ENCODE results near the gene TWSG1. TPM values are rescaled to one million over a fixed set of nuclear protein-coding genes. Genes with fewer than 3 reads are reported as not detected.
"Not testable (repeated sequence)": the region's sequence is repeated elsewhere in the genome, so short reads cannot be mapped to it uniquely, and the experiment has no call there.

The TWSG1 gene
- polyA plus RNA-seq, 4 donors = 2.4 to 20.6 (median 6.3) TPM

GRCh38 chr18:9417073-9417851, 82.7 kb downstream of the TWSG1 start:
- DNase-seq (no peak), FAIRE-seq (no peak)
- H3K27ac ChIP-seq (ENCODE audit: low read depth in 1 of 3, low read length in 2 of 3) = peak overlapping the region in 1 of 3 donors; percentile 54
- no peaks in the 10 kb centered on the region for H3K36me3 ChIP-seq (ENCODE audit: control insufficient read depth in 3 of 3, insufficient read depth in 2 of 3, low read depth in 1 of 3, low read length in 3 of 3)
- no peaks in the 10 kb centered on the region for H3K9me3 ChIP-seq (ENCODE audit: control insufficient read depth in 2 of 2, insufficient read depth in 1 of 2, low read depth in 1 of 2, low read length in 1 of 2)
- no peaks in the 10 kb centered on the region for H3K27me3 ChIP-seq (ENCODE audit: control insufficient read depth in 3 of 3, insufficient read depth in 3 of 3, low read length in 3 of 3)
- peaks cover 0 to 2% (median 0%) of the 10 kb centered on the region in 3 donors for H3K4me1 ChIP-seq (ENCODE audit: control insufficient read depth in 3 of 3, insufficient read depth in 2 of 3, low read depth in 1 of 3, low read length in 2 of 3)
- 62 to 69% (median 63%) methylated on average over 18 of the region's 18 CpGs for WGBS, 3 donors
- H3K4me3 ChIP-seq (ENCODE audit: low read depth in 1 of 3, low read length in 3 of 3) = no peak overlapping the region

- no peaks in the 10 kb centered on the region for H3K9me3 ChIP-seq (ENCODE audit: control insufficient read depth in 2 of 2, insufficient read depth in 1 of 2, low read depth in 1 of 2, low read length in 1 of 2)
- DNase-seq (no peak), FAIRE-seq (no peak)
- no peak overlapping the region for H3K4me3 ChIP-seq (ENCODE audit: low read depth in 1 of 3, low read length in 3 of 3)
- H3K4me1 ChIP-seq (ENCODE audit: control insufficient read depth in 3 of 3, insufficient read depth in 2 of 3, low read depth in 1 of 3, low read length in 2 of 3) = peaks cover 0 to 2% (median 0%) of the 10 kb centered on the region in 3 donors
- H3K27me3 ChIP-seq (ENCODE audit: control insufficient read depth in 3 of 3, insufficient read depth in 3 of 3, low read length in 3 of 3) = no peaks in the 10 kb centered on the region
- 46 to 78% (median 63%) methylated on average over 6 of the region's 6 CpGs for WGBS, 3 donors
- H3K27ac ChIP-seq (ENCODE audit: low read depth in 1 of 3, low read length in 2 of 3) = no peak overlapping the region
- H3K36me3 ChIP-seq (ENCODE audit: control insufficient read depth in 3 of 3, insufficient read depth in 2 of 3, low read depth in 1 of 3, low read length in 3 of 3) = no peaks in the 10 kb centered on the region
Observed at GRCh38 chr18:9418047-9418690, 83.6 kb downstream of the TWSG1 start.

GRCh38 chr18:9419956-9420631, 85.5 kb downstream of the TWSG1 start:
- Histone ChIP-seq H3K9me3 (ENCODE audit: control insufficient read depth in 2 of 2, insufficient read depth in 1 of 2, low read depth in 1 of 2, low read length in 1 of 2) (peaks cover 0 to 12% of the 10 kb centered on the region in 2 donors), H3K27me3 (ENCODE audit: control insufficient read depth in 3 of 3, insufficient read depth in 3 of 3, low read length in 3 of 3) (no peaks in the 10 kb centered on the region), H3K36me3 (ENCODE audit: control insufficient read depth in 3 of 3, insufficient read depth in 2 of 3, low read depth in 1 of 3, low read length in 3 of 3) (no peaks in the 10 kb centered on the region), H3K27ac (ENCODE audit: low read depth in 1 of 3, low read length in 2 of 3) (no peak overlapping the region), H3K4me1 (ENCODE audit: control insufficient read depth in 3 of 3, insufficient read depth in 2 of 3, low read depth in 1 of 3, low read length in 2 of 3) (peaks cover 0 to 2% (median 0%) of the 10 kb centered on the region in 3 donors), H3K4me3 (ENCODE audit: low read depth in 1 of 3, low read length in 3 of 3) (no peak overlapping the region)
- DNase-seq (no peak), FAIRE-seq (no peak)
- WGBS, 3 donors = 62 to 80% (median 70%) methylated on average over 5 of the region's 5 CpGs

GRCh38 chr18:9421096-9421900, 86.7 kb downstream of the TWSG1 start:
- H3K9me3 ChIP-seq (ENCODE audit: control insufficient read depth in 2 of 2, insufficient read depth in 1 of 2, low read depth in 1 of 2, low read length in 1 of 2) = peaks cover 0 to 12% of the 10 kb centered on the region in 2 donors
- peaks cover 0 to 2% (median 0%) of the 10 kb centered on the region in 3 donors for H3K4me1 ChIP-seq (ENCODE audit: control insufficient read depth in 3 of 3, insufficient read depth in 2 of 3, low read depth in 1 of 3, low read length in 2 of 3)
- DNase-seq (no peak), FAIRE-seq (no peak)
- no peak overlapping the region for H3K27ac ChIP-seq (ENCODE audit: low read depth in 1 of 3, low read length in 2 of 3)
- H3K27me3 ChIP-seq (ENCODE audit: control insufficient read depth in 3 of 3, insufficient read depth in 3 of 3, low read length in 3 of 3) = no peaks in the 10 kb centered on the region
- WGBS, 3 donors = 72 to 77% (median 75%) methylated on average over 9 of the region's 9 CpGs
- no peak overlapping the region for H3K4me3 ChIP-seq (ENCODE audit: low read depth in 1 of 3, low read length in 3 of 3)
- no peaks in the 10 kb centered on the region for H3K36me3 ChIP-seq (ENCODE audit: control insufficient read depth in 3 of 3, insufficient read depth in 2 of 3, low read depth in 1 of 3, low read length in 3 of 3)

GRCh38 chr18:9421901-9422327, 87.3 kb downstream of the TWSG1 start:
- H3K4me1 ChIP-seq (ENCODE audit: control insufficient read depth in 3 of 3, insufficient read depth in 2 of 3, low read depth in 1 of 3, low read length in 2 of 3) = peaks cover 0 to 2% (median 0%) of the 10 kb centered on the region in 3 donors
- WGBS, 3 donors = 62 to 81% (median 75%) methylated on average over 7 of the region's 7 CpGs
- no peak overlapping the region for H3K27ac ChIP-seq (ENCODE audit: low read depth in 1 of 3, low read length in 2 of 3)
- no peak overlapping the region for H3K4me3 ChIP-seq (ENCODE audit: low read depth in 1 of 3, low read length in 3 of 3)
- DNase-seq (no peak), FAIRE-seq (no peak)
- H3K9me3 ChIP-seq (ENCODE audit: control insufficient read depth in 2 of 2, insufficient read depth in 1 of 2, low read depth in 1 of 2, low read length in 1 of 2) = peaks cover 0 to 12% of the 10 kb centered on the region in 2 donors
- H3K36me3 ChIP-seq (ENCODE audit: control insufficient read depth in 3 of 3, insufficient read depth in 2 of 3, low read depth in 1 of 3, low read length in 3 of 3) = no peaks in the 10 kb centered on the region
- no peaks in the 10 kb centered on the region for H3K27me3 ChIP-seq (ENCODE audit: control insufficient read depth in 3 of 3, insufficient read depth in 3 of 3, low read length in 3 of 3)

GRCh38 chr18:9422816-9423519, 88.4 kb downstream of the TWSG1 start:
- peak in 1 of 2 donors; percentile 36 for DNase-seq
- Histone ChIP-seq H3K27ac (ENCODE audit: low read depth in 1 of 3, low read length in 2 of 3) (no peak overlapping the region), H3K4me3 (ENCODE audit: low read depth in 1 of 3, low read length in 3 of 3) (no peak overlapping the region), H3K27me3 (ENCODE audit: control insufficient read depth in 3 of 3, insufficient read depth in 3 of 3, low read length in 3 of 3) (no peaks in the 10 kb centered on the region), H3K36me3 (ENCODE audit: control insufficient read depth in 3 of 3, insufficient read depth in 2 of 3, low read depth in 1 of 3, low read length in 3 of 3) (no peaks in the 10 kb centered on the region), H3K4me1 (ENCODE audit: control insufficient read depth in 3 of 3, insufficient read depth in 2 of 3, low read depth in 1 of 3, low read length in 2 of 3) (no peaks in the 10 kb centered on the region), H3K9me3 (ENCODE audit: control insufficient read depth in 2 of 2, insufficient read depth in 1 of 2, low read depth in 1 of 2, low read length in 1 of 2) (peaks cover 0 to 12% of the 10 kb centered on the region in 2 donors)
- no peak for FAIRE-seq
- 55 to 87% (median 69%) methylated on average over 6 of the region's 6 CpGs for WGBS, 3 donors

GRCh38 chr18:9423648-9424047, 89.1 kb downstream of the TWSG1 start:
- not testable (repeated sequence) for H3K4me3 ChIP-seq (ENCODE audit: low read depth in 1 of 3, low read length in 3 of 3); FAIRE-seq; H3K36me3 ChIP-seq (ENCODE audit: control insufficient read depth in 3 of 3, insufficient read depth in 2 of 3, low read depth in 1 of 3, low read length in 3 of 3); H3K4me1 ChIP-seq (ENCODE audit: control insufficient read depth in 3 of 3, insufficient read depth in 2 of 3, low read depth in 1 of 3, low read length in 2 of 3); DNase-seq; H3K27me3 ChIP-seq (ENCODE audit: control insufficient read depth in 3 of 3, insufficient read depth in 3 of 3, low read length in 3 of 3); H3K27ac ChIP-seq (ENCODE audit: low read depth in 1 of 3, low read length in 2 of 3)
- H3K9me3 ChIP-seq (ENCODE audit: control insufficient read depth in 2 of 2, insufficient read depth in 1 of 2, low read depth in 1 of 2, low read length in 1 of 2) = peaks cover 0 to 12% of the 10 kb centered on the region in 2 donors
- 60 to 89% (median 65%) methylated on average over 1 of the region's 1 CpG for WGBS, 3 donors

All from small intestine (tissue), 7 donors.